ENCODE results near the gene LTBP1. TPM values are rescaled to one million over a fixed set of nuclear protein-coding genes. Genes with fewer than 3 reads are reported as not detected.
"Not testable (repeated sequence)": the region's sequence is repeated elsewhere in the genome, so short reads cannot be mapped to it uniquely, and the experiment has no call there.

LTBP1 gene
- polyA plus RNA-seq, 3 donors: 74.7 to 90.0 (median 83.3) TPM

GRCh38 chr2:33214857-33215256 is 268.1 kb downstream of the LTBP1 start:
- DNase-seq (ENCODE audit: low read depth in 3 of 3, low spot score in 2 of 3): no peak

- DNase-seq (ENCODE audit: low read depth in 3 of 3, low spot score in 2 of 3): no peak
Measured at GRCh38 chr2:33215299-33215698, 268.5 kb downstream of the LTBP1 start.

GRCh38 chr2:33215983-33216382 is 269.2 kb downstream of the LTBP1 start:
- DNase-seq (ENCODE audit: low read depth in 3 of 3, low spot score in 2 of 3): no peak

DNA sequence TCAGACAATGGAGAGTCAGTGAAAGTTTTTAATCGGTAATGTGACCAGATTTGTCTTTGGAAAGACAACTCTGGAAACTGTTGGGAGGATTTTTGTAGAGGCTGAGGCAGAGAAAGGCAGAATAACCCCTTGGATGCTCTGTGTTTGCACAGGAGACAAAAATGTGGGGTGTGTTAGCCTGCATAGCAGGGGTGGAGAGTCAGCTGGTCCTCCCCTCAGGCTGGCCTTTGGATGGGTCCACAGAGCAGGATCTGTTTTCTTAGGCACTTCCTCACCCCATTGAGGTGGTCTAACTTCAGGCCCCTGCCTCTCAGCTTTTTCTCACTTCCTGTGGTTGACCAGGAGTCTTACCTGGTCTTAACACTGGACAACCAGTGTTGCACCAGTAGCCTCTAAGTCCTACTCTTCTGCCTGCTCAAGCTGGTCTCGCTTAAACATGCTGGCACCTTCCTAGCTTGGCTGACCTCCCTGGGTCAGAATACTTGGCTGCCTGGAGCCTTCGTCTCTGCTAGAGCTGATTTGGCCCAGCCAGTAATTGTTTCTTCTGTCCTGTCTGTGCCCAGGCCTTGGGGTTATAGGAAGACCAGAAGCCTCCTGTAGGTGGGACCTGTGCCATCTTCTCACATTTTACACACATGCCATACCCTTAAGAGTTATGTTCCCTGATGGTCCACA is 269.9 kb downstream of the LTBP1 start:
- DNase-seq (ENCODE audit: low read depth in 3 of 3, low spot score in 2 of 3): no peak

- DNase-seq (ENCODE audit: low read depth in 3 of 3, low spot score in 2 of 3): no peak
Measured at GRCh38 chr2:33217406-33217805, 270.7 kb downstream of the LTBP1 start.

GRCh38 chr2:33219114-33219513 is 272.4 kb downstream of the LTBP1 start:
- no peak for DNase-seq (ENCODE audit: low read depth in 3 of 3, low spot score in 2 of 3)

GRCh38 chr2:33219850-33220275 is 273.1 kb downstream of the LTBP1 start:
- no peak for DNase-seq (ENCODE audit: low read depth in 3 of 3, low spot score in 2 of 3)

GRCh38 chr2:33220533-33220932 is 273.8 kb downstream of the LTBP1 start:
- no peak for DNase-seq (ENCODE audit: low read depth in 3 of 3, low spot score in 2 of 3)

- no peak for DNase-seq (ENCODE audit: low read depth in 3 of 3, low spot score in 2 of 3)
Measured at GRCh38 chr2:33221046-33221784, 274.5 kb downstream of the LTBP1 start.

GRCh38 chr2:33222309-33222708 is 275.6 kb downstream of the LTBP1 start:
- no peak for DNase-seq (ENCODE audit: low read depth in 3 of 3, low spot score in 2 of 3)

- no peak for DNase-seq (ENCODE audit: low read depth in 3 of 3, low spot score in 2 of 3)
Measured at GRCh38 chr2:33223856-33224255, 277.1 kb downstream of the LTBP1 start.

DNA sequence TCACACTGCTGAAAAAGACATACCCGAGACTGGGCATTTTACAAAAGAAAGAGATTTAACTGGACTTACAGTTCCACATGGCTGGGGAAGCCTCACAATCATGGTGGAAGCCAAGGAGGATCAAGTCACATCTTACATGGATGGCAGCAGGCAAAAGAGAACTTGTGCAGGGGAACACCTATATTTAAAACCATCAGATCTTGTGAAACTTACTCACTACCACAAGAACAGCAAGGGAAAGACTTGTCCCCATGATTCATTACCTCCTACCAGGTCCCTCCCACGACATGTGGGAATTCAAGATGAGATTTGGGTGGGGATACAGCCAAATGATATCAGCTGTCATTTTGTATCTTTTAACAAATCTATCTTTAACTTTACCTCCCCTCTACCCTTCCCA is 278.6 kb downstream of the LTBP1 start:
- DNase-seq (ENCODE audit: low read depth in 3 of 3, low spot score in 2 of 3): no peak

DNA sequence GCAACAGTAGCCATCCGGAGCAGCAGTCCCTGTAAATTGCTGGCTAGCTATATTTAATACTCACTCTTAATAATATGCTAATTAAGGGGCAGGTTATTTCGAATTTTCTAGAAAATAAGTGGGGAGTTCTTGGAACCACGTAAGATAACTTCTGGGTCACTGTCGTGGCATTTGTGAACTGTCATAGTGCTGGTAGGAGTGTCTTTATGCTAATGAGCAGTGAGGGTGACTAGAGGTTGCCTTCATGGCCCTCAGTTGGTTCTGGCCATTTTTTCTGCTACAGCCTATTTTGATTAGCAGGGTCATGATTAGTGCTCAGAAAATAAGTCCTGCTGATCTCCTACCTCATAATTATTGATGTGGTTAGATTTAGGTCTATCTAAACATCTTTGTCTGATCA is 279.8 kb downstream of the LTBP1 start:
- DNase-seq (ENCODE audit: low read depth in 3 of 3, low spot score in 2 of 3): no peak

GRCh38 chr2:33229646-33230045 is 282.9 kb downstream of the LTBP1 start:
- DNase-seq (ENCODE audit: low read depth in 3 of 3, low spot score in 2 of 3): no peak

DNA sequence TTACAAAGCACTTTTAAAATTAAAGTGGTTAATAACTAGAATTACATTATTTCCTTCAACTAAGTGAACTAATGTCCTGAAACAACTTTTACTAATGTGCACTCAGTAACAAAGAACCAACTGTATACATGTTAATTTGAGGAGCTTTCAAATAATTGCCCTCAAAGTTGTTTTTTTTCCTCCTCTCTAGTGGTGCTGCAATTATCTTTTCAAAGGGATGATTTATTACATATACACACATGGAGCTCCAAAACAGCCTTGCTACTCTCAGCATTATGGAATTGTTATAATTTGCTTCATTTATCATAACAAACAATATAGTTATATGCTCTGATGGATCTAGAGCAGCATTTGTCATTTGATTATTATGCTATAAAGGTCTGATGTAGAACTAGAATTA is 283.4 kb downstream of the LTBP1 start:
- DNase-seq (ENCODE audit: low read depth in 3 of 3, low spot score in 2 of 3): no peak

- DNase-seq (ENCODE audit: low read depth in 3 of 3, low spot score in 2 of 3): no peak
Measured at GRCh38 chr2:33230842-33231241, 284.1 kb downstream of the LTBP1 start.

- not testable (repeated sequence) for DNase-seq (ENCODE audit: low read depth in 3 of 3, low spot score in 2 of 3)
Measured at GRCh38 chr2:33235559-33235958, 288.8 kb downstream of the LTBP1 start.

- no peak for DNase-seq (ENCODE audit: low read depth in 3 of 3, low spot score in 2 of 3)
Measured at GRCh38 chr2:33236482-33237385, 290.0 kb downstream of the LTBP1 start.

GRCh38 chr2:33238111-33238510 is 291.4 kb downstream of the LTBP1 start:
- no peak for DNase-seq (ENCODE audit: low read depth in 3 of 3, low spot score in 2 of 3)

DNA sequence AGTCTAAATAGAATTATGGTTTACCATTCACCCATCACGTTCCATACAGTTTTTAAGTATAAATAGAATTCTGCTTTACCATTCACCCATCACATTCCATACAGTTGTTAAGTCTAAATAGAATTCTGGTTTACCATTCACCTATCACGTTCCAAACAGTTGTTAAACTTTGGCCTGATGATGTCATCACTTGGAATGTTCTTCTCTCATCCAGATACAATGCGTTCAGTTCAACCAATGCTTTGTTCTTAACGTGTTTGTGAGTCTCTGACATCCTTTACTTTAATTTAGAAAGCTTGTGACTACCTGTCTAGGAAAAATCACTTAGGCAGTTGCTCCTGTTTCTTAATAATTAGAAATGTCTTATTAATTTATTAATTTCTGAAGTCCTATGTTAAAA is 293.4 kb downstream of the LTBP1 start:
- DNase-seq (ENCODE audit: low read depth in 3 of 3, low spot score in 2 of 3): no peak

DNA sequence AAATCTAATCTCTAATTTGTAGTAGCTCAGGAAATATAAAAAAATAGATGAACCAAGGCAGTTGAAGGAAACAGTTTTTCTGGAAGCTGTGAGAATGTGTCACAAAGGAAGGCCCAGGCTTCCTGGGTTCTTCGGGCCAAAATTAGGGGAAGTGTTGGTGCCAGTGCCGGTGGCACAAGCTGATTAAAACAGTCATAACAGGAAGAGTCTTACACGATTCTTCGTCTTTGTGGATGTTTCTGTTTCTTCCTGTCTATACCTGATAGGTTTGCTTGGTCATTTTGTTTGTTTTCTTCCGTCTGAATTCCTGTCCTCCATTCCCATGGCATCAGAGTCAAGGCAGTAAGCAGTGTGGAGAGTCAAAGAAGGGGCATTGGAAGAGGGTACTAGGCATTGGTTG is 294.3 kb downstream of the LTBP1 start:
- DNase-seq (ENCODE audit: low read depth in 3 of 3, low spot score in 2 of 3): no peak
